ENCODE results near the gene MTUS2.

DNA sequence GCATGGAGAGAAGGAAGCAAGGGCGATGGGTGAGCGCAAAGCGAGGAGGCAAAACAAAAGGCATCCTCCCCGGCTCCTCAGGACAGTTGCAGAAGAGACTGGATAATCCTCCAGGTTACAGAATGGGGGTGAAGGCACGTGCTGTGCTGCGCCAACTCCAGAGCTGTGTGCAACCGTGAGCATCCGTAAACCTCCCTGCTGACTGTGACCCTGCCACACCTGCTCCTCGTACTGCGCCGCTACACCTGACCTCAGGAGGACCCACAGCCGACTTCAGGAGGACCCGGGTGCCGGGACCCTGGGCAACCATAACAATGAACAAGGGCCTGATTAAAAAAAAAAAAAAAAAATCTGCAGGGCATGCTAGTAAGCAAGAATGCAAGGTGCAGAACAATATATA, 706.6 kb downstream of the MTUS2 start:
- TF ChIP-seq, protein P1, sequence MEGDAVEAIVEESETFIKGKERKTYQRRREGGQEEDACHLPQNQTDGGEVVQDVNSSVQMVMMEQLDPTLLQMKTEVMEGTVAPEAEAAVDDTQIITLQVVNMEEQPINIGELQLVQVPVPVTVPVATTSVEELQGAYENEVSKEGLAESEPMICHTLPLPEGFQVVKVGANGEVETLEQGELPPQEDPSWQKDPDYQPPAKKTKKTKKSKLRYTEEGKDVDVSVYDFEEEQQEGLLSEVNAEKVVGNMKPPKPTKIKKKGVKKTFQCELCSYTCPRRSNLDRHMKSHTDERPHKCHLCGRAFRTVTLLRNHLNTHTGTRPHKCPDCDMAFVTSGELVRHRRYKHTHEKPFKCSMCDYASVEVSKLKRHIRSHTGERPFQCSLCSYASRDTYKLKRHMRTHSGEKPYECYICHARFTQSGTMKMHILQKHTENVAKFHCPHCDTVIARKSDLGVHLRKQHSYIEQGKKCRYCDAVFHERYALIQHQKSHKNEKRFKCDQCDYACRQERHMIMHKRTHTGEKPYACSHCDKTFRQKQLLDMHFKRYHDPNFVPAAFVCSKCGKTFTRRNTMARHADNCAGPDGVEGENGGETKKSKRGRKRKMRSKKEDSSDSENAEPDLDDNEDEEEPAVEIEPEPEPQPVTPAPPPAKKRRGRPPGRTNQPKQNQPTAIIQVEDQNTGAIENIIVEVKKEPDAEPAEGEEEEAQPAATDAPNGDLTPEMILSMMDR (IDR thresholded peaks at IDR 0.05): no peak
- TF ChIP-seq POLR2AphosphoS5 (IDR thresholded peaks at IDR 0.05): no peak
